IPS-NIHi7 (cell line): ENCODE results near the gene CRY2.
A peak's percentile ranks its signal among the peaks of the same experiment; 100 is the strongest.

Experiments used
- DNase-seq: peaks from one replicate; pipeline ENCODE4 v3.0.0; 2012; ENCODE audit warnings: mixed read lengths; ENCODE audit errors: extremely low spot score

The CRY2 gene

GRCh38 chr11:45877845-45878244, 30.6 kb downstream of the CRY2 start:
- no peak for DNase-seq

DNA sequence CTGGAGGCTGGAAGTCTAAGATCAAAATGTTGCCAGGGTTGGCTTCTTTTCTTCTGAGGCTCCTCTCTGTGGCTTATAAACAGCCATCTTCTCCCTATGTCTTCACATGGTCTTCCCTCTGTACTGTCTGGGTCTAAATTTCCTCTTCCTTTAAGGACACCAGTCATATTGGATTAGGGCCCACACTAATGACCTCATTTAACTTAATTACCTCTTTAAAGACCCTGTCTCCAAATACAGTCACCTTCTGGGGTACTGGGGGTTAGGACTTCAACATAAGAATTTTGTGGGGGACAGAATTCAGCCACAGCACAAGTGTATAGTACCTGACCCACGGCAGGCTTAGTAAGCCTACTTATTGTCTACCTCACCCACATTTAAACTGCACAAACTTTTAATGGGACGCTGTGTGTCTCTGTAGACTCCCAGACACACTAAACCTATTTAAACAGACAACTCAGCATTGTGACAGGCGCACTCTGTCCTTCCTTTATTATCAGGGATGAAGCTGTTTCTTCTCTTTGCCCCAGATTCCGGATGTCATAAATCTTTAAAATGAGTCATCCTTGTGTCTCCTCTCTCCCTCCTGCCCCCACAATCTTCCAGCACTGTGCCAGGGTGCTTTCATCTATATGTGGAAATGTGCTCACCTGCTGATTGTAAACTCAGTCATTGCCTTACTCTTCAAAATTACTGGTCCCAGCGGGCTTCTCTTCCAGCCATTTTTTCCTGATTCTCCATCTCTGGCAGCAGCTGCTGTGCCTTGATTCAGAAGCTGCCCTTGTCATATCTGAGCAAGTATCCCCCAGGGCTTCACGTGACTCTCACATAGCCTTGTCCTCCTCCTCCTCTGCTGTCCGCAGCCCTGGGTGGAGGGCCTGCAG, 32.8 kb downstream of the CRY2 start:
- no peak for DNase-seq

GRCh38 chr11:45880772-45881570, 33.7 kb downstream of the CRY2 start:
- DNase-seq: no peak

DNA sequence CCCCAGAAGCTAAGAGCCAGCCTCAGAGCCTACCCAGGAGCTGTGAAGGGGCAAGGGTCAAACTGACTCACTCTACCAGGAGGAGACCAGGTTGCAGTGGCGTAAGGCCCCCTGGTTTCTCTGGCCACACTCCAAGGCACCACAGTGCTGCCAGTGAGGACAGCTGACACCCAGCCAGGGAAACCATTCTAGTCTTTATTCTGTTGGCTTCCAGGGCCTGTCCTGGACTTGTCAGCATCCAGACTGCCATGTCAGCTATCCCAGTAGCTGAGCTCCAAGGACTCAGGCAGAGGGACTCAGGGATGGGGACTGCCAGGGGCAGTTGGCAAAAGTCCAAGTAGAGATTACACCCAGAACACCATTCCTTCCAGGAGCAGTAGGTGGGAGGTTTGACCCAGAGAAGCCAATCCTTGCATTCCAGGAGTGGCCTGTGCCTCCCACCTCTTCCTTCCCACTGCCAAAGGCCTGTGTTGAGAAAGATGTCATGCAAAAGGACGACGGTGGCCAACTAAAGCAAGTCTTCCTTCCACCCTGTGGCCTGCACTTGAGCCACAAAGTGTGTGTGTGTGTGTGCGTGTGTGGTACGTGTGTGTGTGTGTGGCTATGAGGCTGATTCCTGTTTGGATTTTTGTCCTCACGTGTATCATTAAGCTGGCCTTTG, 34.6 kb downstream of the CRY2 start:
- DNase-seq: no peak

- DNase-seq: no peak
These were observed 37.4 kb downstream of the CRY2 start for GRCh38 chr11:45884596-45885185.

GRCh38 chr11:45885274-45885920, 38.1 kb downstream of the CRY2 start, which contains the start of gene MAPK8IP1:
MAPK8IP1 (plus strand) TSS chr11:45885651; CDS start chr11:45885821, 170 bp downstream.
- DNase-seq: peak; percentile 97

DNA sequence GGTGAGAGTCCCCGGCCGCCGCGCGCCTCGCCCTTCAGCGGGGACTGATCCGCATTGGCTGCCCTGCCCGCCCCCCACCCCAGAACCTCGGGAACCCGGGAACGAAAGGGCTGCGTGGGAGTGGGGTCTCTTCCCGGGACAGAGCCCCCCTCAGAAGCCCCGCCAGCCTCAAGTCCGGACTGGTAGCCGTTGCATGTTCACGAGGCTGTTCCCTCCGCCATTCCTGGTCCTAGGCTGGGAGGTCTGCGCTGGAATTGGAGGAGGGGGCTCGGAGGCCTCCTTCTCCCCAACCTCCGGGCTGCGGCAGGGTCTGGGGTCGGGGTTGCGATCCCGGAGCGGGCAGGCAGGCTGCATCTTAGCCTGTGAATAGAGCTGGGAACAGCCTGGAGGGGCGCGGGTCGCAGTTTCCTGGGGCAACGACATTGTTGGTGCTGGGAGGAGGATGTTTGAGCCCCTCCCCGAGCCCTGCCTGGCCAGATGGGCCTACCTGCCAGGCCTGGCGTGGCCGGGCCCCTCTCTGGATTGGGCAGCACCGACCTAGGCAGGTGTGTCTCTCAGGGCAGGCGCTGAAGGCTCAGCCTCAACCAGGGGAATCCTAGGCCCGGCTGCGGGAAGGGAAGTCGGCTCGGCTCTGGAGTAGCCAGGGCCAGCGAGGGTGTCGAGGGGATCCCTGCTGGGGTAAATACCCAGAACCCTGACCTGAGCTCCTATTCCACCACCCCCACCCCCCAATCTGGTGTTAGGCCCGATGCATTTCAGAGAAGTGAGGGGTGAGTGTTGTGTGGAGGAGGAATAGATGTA, 38.8 kb downstream of the CRY2 start:
- peak; percentile 69 for DNase-seq

DNA sequence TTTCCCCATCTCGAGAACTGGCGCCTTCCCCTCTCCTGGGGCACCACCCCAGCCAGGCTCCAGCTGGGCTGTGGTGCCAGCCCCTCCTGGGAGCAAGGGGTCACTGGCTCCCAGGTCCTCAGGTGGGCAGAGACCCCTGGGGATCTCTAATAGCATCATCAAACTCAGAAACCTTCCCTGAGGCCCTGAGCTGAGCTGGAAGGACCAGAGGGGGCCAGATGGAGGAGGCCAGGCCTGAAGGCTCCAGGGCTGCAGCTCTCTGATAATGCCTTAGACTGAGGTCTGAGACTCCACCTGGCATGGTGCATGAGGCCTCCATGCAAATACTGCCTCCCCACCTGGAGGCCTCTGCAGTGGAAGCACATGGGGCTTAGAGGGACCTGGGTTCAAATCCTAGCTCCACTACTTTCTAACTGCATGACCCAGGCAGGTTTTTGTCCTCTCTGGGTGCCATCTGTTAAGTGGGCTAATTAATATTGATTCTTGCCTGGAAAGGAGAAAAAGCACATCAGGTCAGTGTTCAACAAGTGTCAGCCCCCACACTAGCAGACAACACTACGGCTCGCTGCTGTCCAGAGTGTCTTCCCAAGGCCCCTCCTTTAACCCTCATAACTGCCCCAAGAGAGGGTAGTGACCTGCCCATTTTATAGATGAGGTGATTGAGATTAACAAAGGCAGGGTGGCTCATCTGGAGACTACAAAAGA, 39.7 kb downstream of the CRY2 start:
- no peak for DNase-seq

DNA sequence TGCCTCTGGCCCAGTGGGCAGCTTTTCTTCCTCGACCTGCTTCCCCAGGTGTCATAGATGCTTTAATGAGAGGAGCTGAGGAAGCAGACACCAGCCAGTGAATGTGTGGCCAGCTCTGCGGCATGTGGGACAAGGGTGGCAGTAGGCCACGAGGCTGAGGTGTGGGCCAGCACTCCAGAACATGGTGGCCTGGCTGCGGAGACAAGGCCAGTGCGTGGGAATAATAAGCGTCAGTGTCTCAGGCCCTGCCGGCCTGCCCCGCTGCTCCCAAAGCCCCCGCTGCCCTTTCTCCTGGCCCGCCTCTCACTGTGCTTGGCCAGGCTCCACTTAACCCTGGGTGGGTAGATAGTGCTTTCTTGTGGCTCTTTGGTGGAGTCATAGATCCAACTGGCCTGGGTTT, 40.3 kb downstream of the CRY2 start:
- DNase-seq: no peak

- no peak for DNase-seq
These were observed 42.3 kb downstream of the CRY2 start for GRCh38 chr11:45889555-45889954.

GRCh38 chr11:45889966-45890365, 42.7 kb downstream of the CRY2 start:
- no peak for DNase-seq

DNA sequence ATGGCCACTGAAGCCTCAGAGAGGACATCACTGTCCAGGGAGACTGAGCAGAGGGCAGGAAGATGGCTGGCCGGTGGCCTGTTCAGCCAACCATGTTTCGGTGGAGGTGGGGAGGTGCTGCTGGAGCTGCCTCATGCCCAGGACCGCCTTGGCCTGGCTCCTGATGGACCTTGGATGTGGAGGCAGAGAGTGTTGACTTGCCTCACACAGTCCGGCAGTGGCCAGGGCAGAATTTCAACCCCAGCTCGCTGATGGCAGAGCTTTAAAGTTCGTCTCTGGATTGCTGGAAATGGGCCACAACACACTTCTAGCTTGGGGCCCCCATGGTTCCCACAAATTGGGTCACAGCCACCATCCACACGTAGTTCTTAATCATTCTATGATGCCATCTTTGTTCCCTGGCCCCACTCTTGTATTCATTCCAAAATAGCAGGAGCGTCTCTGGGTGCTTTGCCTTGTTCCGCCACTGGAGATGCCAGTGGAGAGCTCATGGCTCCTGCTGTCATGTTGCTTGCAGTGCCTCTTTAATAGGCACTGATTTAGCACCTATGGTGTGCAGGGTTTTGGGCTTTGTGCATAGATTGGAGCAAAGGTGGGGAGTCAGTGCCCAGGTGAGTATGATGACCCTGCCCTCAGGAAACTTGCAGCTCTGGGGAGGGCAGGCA, 43.7 kb downstream of the CRY2 start:
- DNase-seq: no peak

DNA sequence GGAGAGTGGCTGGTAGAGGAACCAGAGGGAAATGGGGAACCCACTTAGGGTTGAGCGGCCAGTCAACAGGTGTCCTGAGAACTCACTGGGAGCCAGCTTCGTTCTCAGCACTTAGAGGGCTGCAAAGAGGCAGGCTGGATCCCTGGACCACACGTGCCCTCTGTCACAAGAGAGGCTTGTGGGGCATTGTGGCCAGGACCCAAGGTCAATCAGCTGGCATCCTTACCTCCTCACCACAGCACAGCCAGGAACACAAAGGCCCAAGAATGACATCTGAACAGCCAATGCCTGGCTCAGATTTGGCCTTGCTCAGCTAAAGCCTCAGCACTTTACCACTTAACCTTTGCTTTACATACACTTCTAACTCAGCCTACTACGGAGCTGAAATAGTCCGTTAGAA, 45.6 kb downstream of the CRY2 start:
- DNase-seq: no peak

DNA sequence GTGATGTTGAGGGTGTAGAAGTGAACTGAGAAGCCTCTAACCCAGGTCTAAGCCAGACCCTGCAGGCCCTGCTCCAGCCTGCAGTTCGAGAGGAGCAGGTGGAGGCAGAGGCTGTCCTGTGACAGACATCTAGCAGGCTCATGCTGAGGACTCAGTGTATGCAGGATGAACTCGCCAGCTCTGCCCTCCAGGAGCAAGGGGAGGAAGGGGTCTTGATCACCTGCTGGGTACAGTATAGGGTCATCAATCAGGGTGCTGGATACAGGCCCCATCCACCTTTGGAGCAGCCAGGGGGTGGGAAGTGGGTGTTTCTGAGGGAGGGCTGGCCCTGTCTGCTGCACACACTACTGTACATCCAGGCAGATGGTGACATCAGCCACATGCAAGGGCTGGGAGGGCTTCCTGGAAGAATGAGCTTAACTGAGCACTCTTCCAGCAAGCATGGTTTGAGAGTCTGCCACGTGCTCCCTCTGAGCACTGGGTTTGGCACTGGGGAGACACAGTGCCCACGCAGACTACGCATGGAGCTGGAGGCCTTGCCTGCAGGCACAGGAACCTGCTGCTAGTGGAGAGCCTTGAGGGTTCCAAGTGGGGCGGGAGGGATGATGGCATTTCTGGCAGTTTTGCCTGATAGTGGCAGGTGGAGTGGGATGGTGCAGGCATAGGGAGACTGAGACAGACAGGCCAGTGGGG, 47.4 kb downstream of the CRY2 start:
- no peak for DNase-seq

DNA sequence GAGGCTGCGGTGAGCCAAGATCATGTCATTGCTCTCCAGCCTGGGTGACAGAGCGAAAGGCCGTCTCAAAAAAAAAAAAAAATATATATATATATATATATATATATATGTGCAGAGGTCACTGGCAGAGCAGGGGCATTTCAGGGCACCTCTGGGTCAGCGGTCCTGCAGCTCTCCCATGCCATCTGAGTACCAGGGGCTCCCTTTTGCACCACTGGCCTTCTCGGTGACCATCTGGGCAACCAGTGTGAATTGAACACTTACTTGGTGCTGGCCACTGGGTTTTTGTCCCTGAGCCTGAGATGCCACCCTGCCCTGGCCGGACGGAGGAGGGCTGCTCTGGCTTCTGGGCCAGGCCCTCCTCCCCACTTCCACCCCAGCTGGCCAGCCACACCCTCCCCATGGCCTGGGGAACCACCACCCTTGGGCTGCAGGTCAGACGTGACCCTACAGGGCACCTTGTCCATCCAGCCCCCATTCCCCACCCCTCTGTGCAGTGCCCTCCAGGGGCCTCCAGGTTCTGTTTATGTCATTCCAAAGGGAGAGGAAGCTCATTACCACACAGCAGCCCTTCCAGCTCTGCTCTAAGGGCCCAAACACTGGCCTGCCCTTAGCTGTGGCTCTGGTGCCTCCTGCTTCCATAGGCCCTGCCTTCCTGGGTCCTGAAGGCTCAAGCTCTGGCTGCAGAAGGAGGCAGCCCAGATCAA, 48.4 kb downstream of the CRY2 start:
- DNase-seq: no peak

DNA sequence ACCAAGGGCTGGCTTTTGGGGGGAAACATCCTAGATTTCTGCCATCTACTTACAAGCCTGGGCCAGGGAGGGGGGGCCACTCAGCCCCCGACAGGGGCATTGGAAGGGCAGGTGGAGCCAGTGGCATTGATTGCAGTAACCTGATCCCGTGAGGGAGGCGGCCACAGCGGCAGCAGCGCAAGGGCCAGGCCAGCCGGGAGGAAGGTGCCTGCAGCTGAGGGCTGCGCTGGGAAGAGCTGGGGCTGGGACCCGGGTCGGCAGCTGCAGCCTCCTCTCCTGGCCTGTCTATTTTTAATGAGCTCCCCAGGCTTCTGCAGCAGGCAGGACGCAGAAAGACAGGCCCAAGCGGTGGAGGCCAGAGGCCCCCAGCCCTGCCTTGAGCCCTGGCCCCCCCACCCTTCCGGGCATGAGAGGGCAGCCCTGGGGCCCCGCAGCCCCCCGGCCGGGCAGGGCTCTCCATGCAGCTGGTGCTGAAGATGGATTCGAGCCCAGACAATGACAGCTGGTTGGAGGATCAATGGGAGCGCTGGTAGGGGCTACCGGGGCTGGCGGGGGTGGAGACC, 49.2 kb downstream of the CRY2 start:
- peak; percentile 72 for DNase-seq

DNA sequence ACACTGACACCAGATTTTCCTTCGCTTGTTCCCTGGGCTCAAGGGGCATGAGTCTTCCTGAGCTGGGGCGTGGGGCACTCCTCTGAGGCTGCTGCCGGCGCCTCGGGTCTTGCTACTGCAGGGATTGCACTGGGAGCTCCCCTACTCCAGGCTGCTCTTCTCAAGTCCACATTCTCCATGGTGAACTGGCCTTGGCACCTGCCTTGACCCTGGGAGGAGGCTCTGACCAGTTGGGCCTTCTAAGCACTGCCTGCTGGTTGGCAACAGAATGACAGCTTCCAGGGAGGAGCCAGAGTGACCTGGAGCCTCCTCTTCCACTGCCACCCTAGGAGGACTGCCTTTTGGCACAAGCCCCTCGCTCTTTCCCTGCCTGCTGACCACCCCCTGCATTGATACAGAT, 50.3 kb downstream of the CRY2 start:
- no peak for DNase-seq

- DNase-seq: no peak
These were observed 51.8 kb downstream of the CRY2 start for GRCh38 chr11:45899086-45899447.
